ENCODE measurements around the gene SPATA31E1.

Gene SPATA31E1

GRCh38 chr9:87865626-87866025 lies 17.1 kb upstream of the SPATA31E1 start:
- H3K36me3 Mint-ChIP-seq (ENCODE audit: low read depth) = no peaks in the 10 kb centered on the region
- no peak overlapping the region for H3K4me3 Mint-ChIP-seq
- H3K27ac Mint-ChIP-seq = no peak overlapping the region
- peaks cover 17% of the 10 kb centered on the region for H3K9me3 Mint-ChIP-seq
- H3K27me3 Mint-ChIP-seq (ENCODE audit: low read depth, poor library complexity) = peaks cover 11% of the 10 kb centered on the region
- no peak for DNase-seq
- H3K4me1 Mint-ChIP-seq = no peaks in the 10 kb centered on the region
- TF ChIP-seq, protein P1, sequence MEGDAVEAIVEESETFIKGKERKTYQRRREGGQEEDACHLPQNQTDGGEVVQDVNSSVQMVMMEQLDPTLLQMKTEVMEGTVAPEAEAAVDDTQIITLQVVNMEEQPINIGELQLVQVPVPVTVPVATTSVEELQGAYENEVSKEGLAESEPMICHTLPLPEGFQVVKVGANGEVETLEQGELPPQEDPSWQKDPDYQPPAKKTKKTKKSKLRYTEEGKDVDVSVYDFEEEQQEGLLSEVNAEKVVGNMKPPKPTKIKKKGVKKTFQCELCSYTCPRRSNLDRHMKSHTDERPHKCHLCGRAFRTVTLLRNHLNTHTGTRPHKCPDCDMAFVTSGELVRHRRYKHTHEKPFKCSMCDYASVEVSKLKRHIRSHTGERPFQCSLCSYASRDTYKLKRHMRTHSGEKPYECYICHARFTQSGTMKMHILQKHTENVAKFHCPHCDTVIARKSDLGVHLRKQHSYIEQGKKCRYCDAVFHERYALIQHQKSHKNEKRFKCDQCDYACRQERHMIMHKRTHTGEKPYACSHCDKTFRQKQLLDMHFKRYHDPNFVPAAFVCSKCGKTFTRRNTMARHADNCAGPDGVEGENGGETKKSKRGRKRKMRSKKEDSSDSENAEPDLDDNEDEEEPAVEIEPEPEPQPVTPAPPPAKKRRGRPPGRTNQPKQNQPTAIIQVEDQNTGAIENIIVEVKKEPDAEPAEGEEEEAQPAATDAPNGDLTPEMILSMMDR (IDR thresholded peaks at IDR 0.05) = no peak

GRCh38 chr9:87867391-87867790 lies 15.3 kb upstream of the SPATA31E1 start:
- DNase-seq = no peak
- Mint-ChIP-seq H3K4me1 (peaks cover 6% of the 10 kb centered on the region), H3K36me3 (ENCODE audit: low read depth) (no peaks in the 10 kb centered on the region), H3K4me3 (no peak overlapping the region), H3K27ac (no peak overlapping the region), H3K27me3 (ENCODE audit: low read depth, poor library complexity) (peaks cover 10% of the 10 kb centered on the region), H3K9me3 (peaks cover 3% of the 10 kb centered on the region)
- TF ChIP-seq, protein P1 (IDR thresholded peaks at IDR 0.05) = no peak

GRCh38 chr9:87868175-87868574 lies 14.5 kb upstream of the SPATA31E1 start:
- H3K4me3 Mint-ChIP-seq = no peak overlapping the region
- TF ChIP-seq, protein P1 (IDR thresholded peaks at IDR 0.05) = no peak
- H3K9me3 Mint-ChIP-seq = no peaks in the 10 kb centered on the region
- H3K36me3 Mint-ChIP-seq (ENCODE audit: low read depth) = no peaks in the 10 kb centered on the region
- peaks cover 12% of the 10 kb centered on the region for H3K4me1 Mint-ChIP-seq
- peaks cover 6% of the 10 kb centered on the region for H3K27me3 Mint-ChIP-seq (ENCODE audit: low read depth, poor library complexity)
- no peak overlapping the region for H3K27ac Mint-ChIP-seq
- DNase-seq = no peak

DNA sequence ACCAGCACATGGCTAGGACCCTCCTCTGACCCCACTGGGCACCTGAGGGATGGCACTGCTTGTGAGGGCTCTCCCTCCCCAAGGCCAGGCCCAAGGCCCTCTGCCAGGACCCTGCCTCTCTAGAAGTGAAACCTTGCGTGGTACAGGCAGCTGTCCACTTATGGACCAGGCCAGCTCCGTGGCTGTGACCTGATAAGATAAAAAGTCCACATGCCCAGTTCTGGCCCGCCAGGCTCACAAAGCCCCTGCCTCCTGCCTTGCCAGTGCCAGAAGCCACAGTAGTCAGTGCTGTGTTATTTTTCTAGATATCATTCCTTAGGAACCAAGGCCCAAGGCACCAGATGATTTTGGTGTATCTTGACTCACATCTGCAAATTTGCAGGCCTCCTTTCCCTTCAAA lies 14.0 kb upstream of the SPATA31E1 start:
- TF ChIP-seq, protein P1 (IDR thresholded peaks at IDR 0.05) = no peak
- peaks cover 16% of the 10 kb centered on the region for H3K4me1 Mint-ChIP-seq
- DNase-seq = no peak
- no peaks in the 10 kb centered on the region for H3K36me3 Mint-ChIP-seq (ENCODE audit: low read depth)
- peaks cover 6% of the 10 kb centered on the region for H3K27me3 Mint-ChIP-seq (ENCODE audit: low read depth, poor library complexity)
- H3K9me3 Mint-ChIP-seq = no peaks in the 10 kb centered on the region
- peak overlapping the region; percentile 6 for H3K27ac Mint-ChIP-seq
- H3K4me3 Mint-ChIP-seq = no peak overlapping the region

GRCh38 chr9:87869082-87869481 lies 13.6 kb upstream of the SPATA31E1 start:
- TF ChIP-seq, protein P1 (IDR thresholded peaks at IDR 0.05) = no peak
- Mint-ChIP-seq H3K4me3 (no peak overlapping the region), H3K36me3 (ENCODE audit: low read depth) (no peaks in the 10 kb centered on the region), H3K9me3 (no peaks in the 10 kb centered on the region), H3K4me1 (peaks cover 21% of the 10 kb centered on the region), H3K27me3 (ENCODE audit: low read depth, poor library complexity) (peaks cover 6% of the 10 kb centered on the region), H3K27ac (peak overlapping the region; percentile 6)
- no peak for DNase-seq

- H3K4me3 Mint-ChIP-seq = no peak overlapping the region
- no peak for DNase-seq
- H3K4me1 Mint-ChIP-seq = peaks cover 27% of the 10 kb centered on the region
- H3K9me3 Mint-ChIP-seq = peaks cover 1% of the 10 kb centered on the region
- peaks cover 12% of the 10 kb centered on the region for H3K27me3 Mint-ChIP-seq (ENCODE audit: low read depth, poor library complexity)
- no peaks in the 10 kb centered on the region for H3K36me3 Mint-ChIP-seq (ENCODE audit: low read depth)
- TF ChIP-seq, protein P1 (IDR thresholded peaks at IDR 0.05) = no peak
- no peak overlapping the region for H3K27ac Mint-ChIP-seq
These were observed 11.1 kb upstream of the SPATA31E1 start for GRCh38 chr9:87871425-87872078.

Data from nephron progenitor cell (in vitro differentiated cells).